H1 (cell line): ENCODE measurements around the gene LPCAT3. TPM values are rescaled to one million over a fixed set of nuclear protein-coding genes. Genes with fewer than 3 reads are reported as not detected.
A peak's percentile ranks its signal among the peaks of the same experiment; 100 is the strongest.

Source experiments
- CTCF ChIA-PET: fragments of 300-600 bp; sonication (Branson Sonifier 250); formaldehyde crosslinking; loops from one replicate; lab custom pipeline; 2021; ENCODE audit not compliant: partially characterized antibody; lab: Charles Lee
- POLR2A ChIA-PET: fragments of 300-600 bp; sonication (Branson Sonifier 250); formaldehyde crosslinking; loops from one replicate; lab custom pipeline; 2021; ENCODE audit warnings: inconsistent platforms; ENCODE audit not compliant: partially characterized antibody; lab: Charles Lee
- DNase-seq, 2 experiments: peaks; one replicate each; pipeline versions ENCODE4 v3.0.0 to v3.0.0-alpha.2; 2010 to 2022; ENCODE audit warnings: low spot score in 2 of 2, low read depth in 1 of 2, mixed read lengths in 1 of 2
- FAIRE-seq: peaks from 2 replicates; lab custom pipeline; 2011; peaks lifted over from hg19 to GRCh38; lab: Jason Lieb, UNC
- H2AFZ ChIP-seq: 2 replicates; pipeline ENCODE4 v1.8.1; 2012; ENCODE audit warnings: low read length, inconsistent platforms
- H2AK5ac ChIP-seq: 2 replicates; pipeline ENCODE4 v1.6.1; 2013; ENCODE audit warnings: low read depth, low read length
- H2BK120ac ChIP-seq: replicated peaks from 2 replicates; pipeline ENCODE3; 2013; ENCODE audit warnings: low read depth, low read length, inconsistent platforms
- H2BK12ac ChIP-seq: 2 replicates; pipeline ENCODE4 v1.6.1; 2013; ENCODE audit warnings: low read depth, low read length
- H2BK15ac ChIP-seq: 2 replicates; pipeline ENCODE4 v1.6.1; 2013; ENCODE audit warnings: low read length
- H2BK20ac ChIP-seq: 2 replicates; pipeline ENCODE4 v1.6.1; 2013; ENCODE audit warnings: low read length
- H2BK5ac ChIP-seq: 2 replicates; pipeline ENCODE4 v1.6.1; 2013; ENCODE audit warnings: low read depth, low read length
- H3K14ac ChIP-seq: 2 replicates; pipeline ENCODE4 v1.6.1; 2013; ENCODE audit warnings: inconsistent platforms; ENCODE audit not compliant: insufficient read length
- H3K18ac ChIP-seq: 2 replicates; pipeline ENCODE4 v1.6.1; 2013; ENCODE audit warnings: low read length; ENCODE audit errors: extremely low read depth
- H3K23ac ChIP-seq: 2 replicates; pipeline ENCODE4 v1.6.1; 2013; ENCODE audit warnings: inconsistent platforms; ENCODE audit not compliant: insufficient read length
- H3K23me2 ChIP-seq: 2 replicates; pipeline ENCODE4 v1.6.1; 2013; ENCODE audit warnings: low read depth, low read length
- H3K27ac ChIP-seq: 2 replicates; pipeline ENCODE4 v1.6.1; 2011; ENCODE audit warnings: low read depth, low read length, inconsistent platforms
- H3K27me3 ChIP-seq, 4 experiments: replicated peaks in 1 of 4; 1 replicate in 1 of 4; 2 replicates in 3 of 4; pipeline versions ENCODE4 v1.6.1 to v1.8.1; 2011 to 2013; ENCODE audit warnings: low read length in 3 of 4, mild to moderate bottlenecking in 3 of 4, inconsistent platforms in 2 of 4, mixed read lengths in 2 of 4, moderate library complexity in 1 of 4; ENCODE audit not compliant: control insufficient read depth in 3 of 4, insufficient read depth in 3 of 4; ENCODE audit errors: extremely low read depth in 1 of 4
- H3K36me3 ChIP-seq, 4 experiments: 2 replicates each; pipeline versions ENCODE4 v1.6.1 to v1.8.1; 2011 to 2013; ENCODE audit warnings: mild to moderate bottlenecking in 4 of 4, low read length in 3 of 4, moderate library complexity in 2 of 4, control low read depth in 1 of 4, inconsistent platforms in 1 of 4; ENCODE audit not compliant: insufficient read depth in 4 of 4, control insufficient read depth in 2 of 4
- H3K4ac ChIP-seq: replicated peaks from 2 replicates; pipeline ENCODE3; 2013; ENCODE audit warnings: low read length, low read depth, mixed read lengths, inconsistent platforms; ENCODE audit not compliant: insufficient read length
- H3K4me1 ChIP-seq, 4 experiments: replicated peaks in 1 of 4; 1 replicate in 1 of 4; 2 replicates in 3 of 4; pipeline versions ENCODE4 v1.6.1 to v1.8.1; 2011 to 2013; ENCODE audit warnings: low read length in 3 of 4, inconsistent platforms in 2 of 4, mixed read lengths in 1 of 4; ENCODE audit not compliant: insufficient read depth in 4 of 4, control insufficient read depth in 3 of 4
- H3K4me2 ChIP-seq, 2 experiments: 2 replicates each; pipeline versions ENCODE4 v1.6.1 to v1.8.1; 2011 to 2013; ENCODE audit warnings: low read depth in 2 of 2, low read length in 2 of 2, control low read depth in 1 of 2, inconsistent platforms in 1 of 2, mild to moderate bottlenecking in 1 of 2; ENCODE audit not compliant: insufficient read depth in 1 of 2
- H3K4me3 ChIP-seq, 4 experiments: fragments of 200-600, 300-600 bp in 1 of 4; sonication (generic), shearing (Covaris generic), sonication (Bioruptor Twin) in 1 of 4; 2 replicates each; pipeline versions ENCODE4 v1.5.1 to v1.8.1; 2011 to 2016; ENCODE audit warnings: low read length in 4 of 4, low read depth in 3 of 4, control low read depth in 2 of 4, inconsistent platforms in 2 of 4, mild to moderate bottlenecking in 2 of 4, mixed read lengths in 1 of 4, moderate library complexity in 1 of 4; ENCODE audit not compliant: insufficient read depth in 2 of 4; ENCODE audit errors: extremely low read depth in 1 of 4
- H3K56ac ChIP-seq: replicated peaks from 2 replicates; pipeline ENCODE3; 2013; ENCODE audit warnings: low read depth, mild to moderate bottlenecking, mixed read lengths, low read length, inconsistent platforms; ENCODE audit not compliant: insufficient read length
- H3K79me1 ChIP-seq: 2 replicates; pipeline ENCODE4 v1.6.1; 2013; ENCODE audit warnings: low read depth, low read length, control low read depth
- H3K79me2 ChIP-seq, 2 experiments: 2 replicates each; pipeline versions ENCODE4 v1.6.1 to v1.8.1; 2012 to 2013; ENCODE audit warnings: low read length in 2 of 2, mild to moderate bottlenecking in 2 of 2, inconsistent platforms in 1 of 2; ENCODE audit not compliant: insufficient read depth in 2 of 2, control insufficient read depth in 1 of 2
- H3K9ac ChIP-seq, 4 experiments: replicated peaks in 1 of 4; 1 replicate in 1 of 4; 2 replicates in 3 of 4; pipeline versions ENCODE4 v1.6.1 to v1.8.1; 2011 to 2013; ENCODE audit warnings: low read depth in 3 of 4, low read length in 3 of 4, control low read depth in 2 of 4, mild to moderate bottlenecking in 2 of 4, moderate library complexity in 2 of 4, inconsistent platforms in 1 of 4; ENCODE audit errors: extremely low read depth in 1 of 4
- H3K9me3 ChIP-seq, 2 experiments: 2 replicates each; pipeline versions ENCODE4 v1.6.1 to v1.8.1; 2012 to 2013; ENCODE audit warnings: mild to moderate bottlenecking in 2 of 2, moderate library complexity in 2 of 2, control low read depth in 1 of 2, inconsistent platforms in 1 of 2, low read depth in 1 of 2, low read length in 1 of 2, mixed read lengths in 1 of 2; ENCODE audit not compliant: insufficient read depth in 2 of 2
- H4K20me1 ChIP-seq, 2 experiments: replicated peaks in 1 of 2; 2 replicates each; pipeline versions ENCODE3 to v1.8.1; 2011 to 2013; ENCODE audit warnings: inconsistent platforms in 2 of 2, low read length in 2 of 2, mild to moderate bottlenecking in 1 of 2; ENCODE audit not compliant: insufficient read depth in 2 of 2, control insufficient read depth in 1 of 2
- H4K5ac ChIP-seq: 2 replicates; pipeline ENCODE4 v1.6.1; 2013; ENCODE audit warnings: low read length, low read depth, mixed read lengths, inconsistent platforms; ENCODE audit not compliant: insufficient read length
- H4K8ac ChIP-seq: 2 replicates; pipeline ENCODE4 v1.8.0; 2013; ENCODE audit warnings: mild to moderate bottlenecking, moderate library complexity, low read length, inconsistent platforms; ENCODE audit not compliant: insufficient read depth; ENCODE audit errors: extremely low read depth
- H4K91ac ChIP-seq: replicated peaks from 2 replicates; pipeline ENCODE3; 2013; ENCODE audit warnings: low read length, mixed read lengths, inconsistent platforms; ENCODE audit not compliant: insufficient read length
- NRF1 ChIP-seq: IDR thresholded peaks from 2 replicates; pipeline ENCODE4 v1.6.1; 2011; ENCODE audit warnings: mild to moderate bottlenecking, low read depth, low read length, improper control_type of control experiment
- SP1 ChIP-seq: IDR thresholded peaks from 2 replicates; pipeline ENCODE4 v1.6.1; 2011; ENCODE audit warnings: low read depth, low read length
- ZNF274 ChIP-seq: IDR thresholded peaks from 2 replicates; pipeline ENCODE4 v1.7.0; 2012; ENCODE audit warnings: low read length, borderline replicate concordance; ENCODE audit errors: extremely low read depth
- WGBS, 2 experiments: shearing (Covaris generic) in 1 of 2; methylation state at CpG; one replicate each; pipeline versions ENCODE4 v1.1.6 to v1.1.7; 2013 to 2015; ENCODE audit warnings: low lambda C conversion rate in 2 of 2, mixed read lengths in 2 of 2, inconsistent platforms in 1 of 2, low coverage in 1 of 2, missing lambda C conversion rate in 1 of 2; ENCODE audit not compliant: insufficient replicate concordance in 2 of 2, insufficient coverage in 1 of 2, insufficient read length in 1 of 2; ENCODE audit errors: extremely low coverage in 1 of 2, missing lambda C conversion rate in 1 of 2; 5-methylcytosine and 5-hydroxymethylcytosine counted together
- polyA plus RNA-seq, 7 experiments: library from polyadenylated mRNA; depleted of rRNA in 3 of 7; stranded (reverse) in 5 of 7; unstranded in 2 of 7; fragments of >200 nt in 5 of 7; fragments of 200-250 nt in 2 of 7; gene quantifications; 1 replicate in 5 of 7; 2 replicates in 1 of 7; 4 replicates in 1 of 7; pipeline versions ENCODE4 v1.2.1 to v1.2.3, GENCODE V29; 2011 to 2013; ENCODE audit warnings: missing spikeins in 2 of 7, mixed read lengths in 2 of 7
- total RNA-seq: library from RNA; stranded (reverse); fragmentation: NEBNext Ultra II Directional; extraction: Animal tissue kit (Norgen Biotek cat#: 25700); gene quantifications from 2 replicates; pipeline ENCODE4 v1.2.1, GENCODE V29; 2021

The LPCAT3 gene
- total and polyA plus RNA-seq, 2 of the 8 experiments (the other 6 are each of a cell fraction or from before 2014, with no cell fraction given) = 55.8 to 70.4 TPM

DNA sequence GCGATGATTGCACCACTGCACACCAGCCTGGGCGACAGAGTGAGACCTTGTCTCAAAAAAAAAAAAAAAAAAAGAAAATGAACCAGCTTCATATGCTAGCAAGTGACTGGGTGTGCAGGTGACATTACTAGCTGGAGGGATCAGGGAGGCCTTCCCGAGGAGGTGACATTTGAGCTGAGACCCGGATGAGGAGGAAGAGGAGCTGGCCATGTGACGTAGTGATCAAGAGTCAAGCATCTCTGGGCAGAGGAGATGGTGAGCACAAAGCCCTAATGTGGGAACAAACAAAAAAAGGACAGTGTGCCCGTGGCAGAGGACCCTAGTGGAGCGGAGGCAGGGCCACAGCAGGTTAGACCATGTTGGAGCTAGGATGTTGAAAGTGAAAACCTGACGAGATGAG lies 70.7 kb downstream of the LPCAT3 start:
- no peaks in the 10 kb centered on the region for H4K20me1 ChIP-seq
- no peak overlapping the region for H3K23ac ChIP-seq
- H2BK15ac ChIP-seq = no peak overlapping the region
- WGBS, 2 experiments = 92% methylated on average over 7 of the region's 8 CpGs; no CpG with 5 or more reads in 1 of the 2 experiments
- H3K4ac ChIP-seq = no peak overlapping the region
- H2AFZ ChIP-seq = no peak overlapping the region
- H2BK120ac ChIP-seq = no peak overlapping the region
- no peak overlapping the region for H2BK5ac ChIP-seq
- DNase-seq (no peak), FAIRE-seq (no peak)
- H4K5ac ChIP-seq = no peak overlapping the region
- no peak overlapping the region for H3K14ac ChIP-seq
- no peaks in the 10 kb centered on the region for H3K9me3 ChIP-seq
- no peak overlapping the region for H3K27ac ChIP-seq
- no peaks in the 10 kb centered on the region for H3K27me3 ChIP-seq
- ChIA-PET CTCF (interaction anchor here (0.6 to 20.2 kb wide), 10 partner anchors 13 to 197 kb away, joined by 3 to 277 read pairs (median 7); partner anchors contain the start of genes ATN1, C1RL, SPSB2 and TPI1), POLR2A (interaction anchor here (1.8 to 44.0 kb wide), 5 partner anchors 21 to 161 kb away, joined by 4 to 1596 read pairs (median 442); partner anchors contain the start of genes ATN1, C1RL, CDCA3 and EMG1)
- H3K4me3 ChIP-seq = no peak overlapping the region
- no peak overlapping the region for H3K9ac ChIP-seq
- H2BK12ac ChIP-seq = no peak overlapping the region
- H3K4me1 ChIP-seq = peaks cover 6 to 30% (median 17%) of the 10 kb centered on the region in 4 experiments
- H3K56ac ChIP-seq = no peak overlapping the region
- H3K18ac ChIP-seq = no peak overlapping the region
- H3K4me2 ChIP-seq = peak overlapping the region in 1 of 2 experiments; percentile 56; a peak in 1 of 4 replicates
- H3K79me1 ChIP-seq = peaks cover 5% of the 10 kb centered on the region
- 0 out of 2 replicates have a peak overlapping the region, but pooled peaks have one; percentile 26 for H2AK5ac ChIP-seq
- H3K23me2 ChIP-seq = peaks cover 11% of the 10 kb centered on the region
- H3K79me2 ChIP-seq = no peaks in the 10 kb centered on the region; a peak in 1 of 4 replicates
- TF ChIP-seq SP1 (no peak), NRF1 (no peak), ZNF274 (no peak)
- no peak overlapping the region for H2BK20ac ChIP-seq
- no peak overlapping the region for H4K91ac ChIP-seq
- H4K8ac ChIP-seq = no peak overlapping the region
- H3K36me3 ChIP-seq = no peaks in the 10 kb centered on the region
